GM12878 (cell line): ENCODE measurements around the gene SARM1. TPM values are rescaled to one million over a fixed set of nuclear protein-coding genes. Genes with fewer than 3 reads are reported as not detected.

ENCODE experiments used
- ATAC-seq: fragments of 200-7000 bp; cut with Tn5 transposase; 3 replicates; pipeline ENCODE4 v1.9.1; 2020; ENCODE audit warnings: mild to moderate bottlenecking, moderate library complexity
- BruUV-seq: library from RNA; stranded (reverse); fragments of 400-500 nt; replicated peaks from 2 replicates; lab custom pipeline; 2021; lab: Mats Ljungman, UMichigan
- CTCF ChIA-PET: fragments of 300-600 bp; sonication (Branson Sonifier 250); formaldehyde crosslinking; extraction: SDS; loops from one replicate; lab custom pipeline; 2021; ENCODE audit warnings: inconsistent platforms; lab: Yijun Ruan, JAX
- POLR2A ChIA-PET: fragments of 350-600 bp; formaldehyde crosslinking; extraction: SDS; loops from one replicate; lab custom pipeline; 2021; ENCODE audit warnings: inconsistent platforms; lab: Charles Lee
- RAD21 ChIA-PET: fragments of 300-600 bp; sonication (Branson Sonifier 250); formaldehyde crosslinking; loops from one replicate; lab custom pipeline; 2023; ENCODE audit warnings: antibody characterized with exemption; ENCODE audit not compliant: unreplicated experiment; lab: Charles Lee
- SMC1A ChIA-PET: fragments of 300-600 bp; sonication (Branson Sonifier 250); formaldehyde crosslinking; loops from one replicate; lab custom pipeline; 2023; ENCODE audit not compliant: unreplicated experiment, uncharacterized antibody; lab: Charles Lee
- DNase-seq: peaks from one replicate; pipeline ENCODE4 v3.0.0-alpha.2; 2011; ENCODE audit warnings: low read depth, low spot score
- FAIRE-seq: peaks from 3 replicates; lab custom pipeline; 2011; peaks lifted over from hg19 to GRCh38; lab: Jason Lieb, UNC
- H2AFZ ChIP-seq: 2 replicates; pipeline ENCODE4 v1.6.0; 2011; ENCODE audit warnings: low read depth, low read length, control low read depth; ENCODE audit not compliant: control insufficient read depth
- H3K27ac ChIP-seq: 2 replicates; pipeline ENCODE4 v1.5.1; 2011; ENCODE audit warnings: control low read depth; ENCODE audit not compliant: control insufficient read depth, insufficient read depth
- H3K27me3 ChIP-seq, 2 experiments: replicated peaks in 1 of 2; 2 replicates each; pipeline versions ENCODE4 v1.6.0 to v1.6.1; 2011; ENCODE audit warnings: low read length in 1 of 2; ENCODE audit not compliant: control insufficient read depth in 2 of 2, insufficient read depth in 2 of 2
- H3K36me3 ChIP-seq, 2 experiments: 2 replicates each; pipeline ENCODE4 v1.5.1; 2011; ENCODE audit warnings: low read length in 1 of 2; ENCODE audit not compliant: control insufficient read depth in 2 of 2, insufficient read depth in 2 of 2
- H3K4me1 ChIP-seq: 2 replicates; pipeline ENCODE4 v1.6.1; 2011; ENCODE audit warnings: mild to moderate bottlenecking, low read length, moderate library complexity, mixed read lengths; ENCODE audit not compliant: control insufficient read depth, insufficient read depth
- H3K4me2 ChIP-seq: 2 replicates; pipeline ENCODE4 v1.6.0; 2011; ENCODE audit warnings: control low read depth; ENCODE audit not compliant: control insufficient read depth, insufficient read depth
- H3K4me3 ChIP-seq: fragments of 200-600 bp; sonication (generic); 2 replicates; pipeline ENCODE4 v1.5.1; 2016
- H3K79me2 ChIP-seq: 2 replicates; pipeline ENCODE4 v1.6.0; 2011; ENCODE audit warnings: low read length; ENCODE audit not compliant: control insufficient read depth, insufficient read depth
- H3K9ac ChIP-seq: 2 replicates; pipeline ENCODE4 v1.8.0; 2011; ENCODE audit warnings: low read length, control low read depth, mixed read lengths; ENCODE audit not compliant: control insufficient read depth, insufficient read depth
- H3K9me3 ChIP-seq: replicated peaks from 3 replicates; pipeline ENCODE4 v1.5.1; 2011; ENCODE audit warnings: mild to moderate bottlenecking, low read length; ENCODE audit not compliant: control insufficient read depth, insufficient read depth
- H4K20me1 ChIP-seq: 2 replicates; pipeline ENCODE4 v1.6.0; 2011; ENCODE audit not compliant: control insufficient read depth, insufficient read depth
- ATF2 ChIP-seq: IDR thresholded peaks from 2 replicates; pipeline ENCODE4 v1.6.1; 2012; ENCODE audit warnings: low read length, inconsistent platforms
- BACH1 ChIP-seq: fragments of 450-650 bp; IDR thresholded peaks from 2 replicates; pipeline ENCODE4 v1.6.1; 2017; ENCODE audit warnings: mild to moderate bottlenecking, borderline replicate concordance
- ESRRA ChIP-seq: IDR thresholded peaks from 2 replicates; pipeline ENCODE4 v1.6.1; 2012; ENCODE audit warnings: mild to moderate bottlenecking, low read length, improper control_type of control experiment
- MTA3 ChIP-seq: IDR thresholded peaks from 2 replicates; pipeline ENCODE4 v1.6.1; 2012; ENCODE audit warnings: low read length, inconsistent platforms, borderline replicate concordance
- NRF1 ChIP-seq: conservative IDR thresholded peaks from 2 replicates; pipeline ENCODE4 v1.6.1; 2011; ENCODE audit warnings: mild to moderate bottlenecking, low read depth, low read length, improper control_type of control experiment
- PML ChIP-seq: IDR thresholded peaks from 2 replicates; pipeline ENCODE4 v1.6.1; 2012; ENCODE audit warnings: low read length, inconsistent platforms
- SPI1 ChIP-seq: IDR thresholded peaks from 2 replicates; pipeline ENCODE4 v1.6.1; 2011; ENCODE audit warnings: low read depth, mild to moderate bottlenecking, low read length, moderate library complexity, borderline replicate concordance; ENCODE audit not compliant: insufficient read depth
- SREBF2 ChIP-seq: IDR thresholded peaks from 2 replicates; pipeline ENCODE4 v1.6.1; 2012; ENCODE audit warnings: mild to moderate bottlenecking, low read length
- WGBS: methylation state at CpG from one replicate; pipeline ENCODE4 v1.1.6; 2016; ENCODE audit warnings: low lambda C conversion rate; ENCODE audit not compliant: insufficient replicate concordance, insufficient coverage; ENCODE audit errors: missing lambda C conversion rate; 5-methylcytosine and 5-hydroxymethylcytosine counted together
- in situ Hi-C: fragments of 300-500 bp; cut with MboI; formaldehyde crosslinking; loops from 9 replicates; pipeline ENCODE4 v1.14.3; 2018; ENCODE audit warnings: mixed read lengths
- intact Hi-C: fragments of 100-400 bp; cut with micrococcal nuclease; formaldehyde crosslinking; loops from one replicate; pipeline ENCODE4 v1.14.2; 2022; ENCODE audit not compliant: unreplicated experiment
- polyA plus RNA-seq, 11 experiments: library from polyadenylated mRNA; depleted of rRNA in 4 of 11; unstranded in 6 of 11; stranded (reverse) in 5 of 11; fragments of >200 nt; fragmentation: Nextera tagmentation in 4 of 11; fragmentation: Illumina TruSeq in 1 of 11; extraction: Ambion mirVana in 4 of 11; extraction: Trizol in 1 of 11; gene quantifications; 1 replicate in 1 of 11; 2 replicates in 10 of 11; pipeline versions ENCODE4 v1.2.1 to v1.2.3, GENCODE V29; 2011 to 2016; ENCODE audit warnings: inconsistent platforms in 2 of 11, missing spikeins in 2 of 11, low read depth in 1 of 11
- total RNA-seq, 4 experiments: library from RNA; depleted of rRNA in 3 of 4; stranded (reverse); fragments of >200 nt in 3 of 4; fragmentation: Illumina TruSeq in 1 of 4; extraction: Trizol in 1 of 4; gene quantifications; 2 replicates each; pipeline versions ENCODE4 v1.2.1 to v1.2.3, GENCODE V29; 2013 to 2021

Gene SARM1
- total and polyA plus RNA-seq, 10 of the 15 experiments (the other 5 are each of a cell fraction or from before 2014, with no cell fraction given), result 0.56 to 25.3 (median 11.9) TPM

DNA sequence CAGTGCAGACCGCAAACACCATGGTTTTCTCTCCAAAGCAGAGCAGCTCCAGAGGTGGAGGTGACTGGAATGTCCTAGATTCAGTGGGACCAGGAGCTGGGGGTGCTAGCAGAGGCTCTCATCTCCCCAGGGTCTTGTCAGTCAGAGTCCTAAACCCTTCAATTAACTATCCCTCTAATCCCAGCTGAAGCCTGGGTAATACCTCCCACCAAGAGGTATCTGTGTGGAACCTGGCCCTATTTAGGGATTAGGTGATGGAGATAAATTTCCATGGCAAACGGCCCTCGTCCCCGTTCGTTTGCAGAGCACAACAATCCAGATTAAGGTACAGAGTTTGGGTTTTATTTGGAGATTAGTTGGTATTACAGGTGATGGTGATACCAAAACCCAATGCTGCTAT, 8.3 kb upstream of the SARM1 start:
- no peak for FAIRE-seq
- ChIA-PET RAD21 (no interaction called here), POLR2A (no interaction called here), CTCF (interaction anchor here (1.4 kb wide), 1 partner anchor 53 kb away, joined by 5 read pairs; no protein-coding TSS in a partner anchor), SMC1A (no interaction called here)
- TF ChIP-seq SPI1 (no peak), MTA3 (no peak), NRF1 (no peak), PML (no peak), SREBF2 (no peak), ESRRA (no peak), BACH1 (no peak), ATF2 (no peak)
- no peak for ATAC-seq
- H3K27me3 ChIP-seq, result no peaks in the 10 kb centered on the region
- 99% methylated on average over 5 of the region's 5 CpGs for WGBS
- intact Hi-C loops, result no loop called here
- no peak overlapping the region for H3K27ac ChIP-seq
- peaks cover 2% of the 10 kb centered on the region; the same call in 1 of the 2 replicates for H3K4me1 ChIP-seq
- no peak overlapping the region for H2AFZ ChIP-seq
- no peak overlapping the region for H3K9ac ChIP-seq
- in situ Hi-C loops, result no loop called here
- DNase-seq, result no peak
- H3K36me3 ChIP-seq, result peaks cover 2 to 9% of the 10 kb centered on the region in 2 experiments; a peak in 3 of 4 replicates
- no peaks in the 10 kb centered on the region for H3K9me3 ChIP-seq
- H4K20me1 ChIP-seq, result no peaks in the 10 kb centered on the region
- no peak overlapping the region for H3K4me3 ChIP-seq
- BruUV-seq, result no TSS peak
- H3K79me2 ChIP-seq, result peaks cover 4% of the 10 kb centered on the region
- no peak overlapping the region for H3K4me2 ChIP-seq
